Raji (cell line): Measurements from ENCODE around the gene AKIRIN2.

Source experiments
- POLR2A ChIP-seq: IDR thresholded peaks from 2 replicates; pipeline ENCODE4 v1.6.1; 2011; ENCODE audit warnings: low read depth, low read length, control low read depth; ENCODE audit not compliant: insufficient read depth

The AKIRIN2 gene

GRCh38 chr6:87671555-87672029 lies 30.4 kb downstream of the AKIRIN2 start:
- no peak for TF ChIP-seq POLR2A

- no peak for TF ChIP-seq POLR2A
Observed at GRCh38 chr6:87670707-87671106, 31.3 kb downstream of the AKIRIN2 start.

GRCh38 chr6:87669051-87669450 lies 33.0 kb downstream of the AKIRIN2 start:
- TF ChIP-seq POLR2A = no peak

GRCh38 chr6:87668013-87668412 lies 34.0 kb downstream of the AKIRIN2 start:
- TF ChIP-seq POLR2A = no peak

- no peak for TF ChIP-seq POLR2A
Observed at GRCh38 chr6:87667032-87667431, 35.0 kb downstream of the AKIRIN2 start.

DNA sequence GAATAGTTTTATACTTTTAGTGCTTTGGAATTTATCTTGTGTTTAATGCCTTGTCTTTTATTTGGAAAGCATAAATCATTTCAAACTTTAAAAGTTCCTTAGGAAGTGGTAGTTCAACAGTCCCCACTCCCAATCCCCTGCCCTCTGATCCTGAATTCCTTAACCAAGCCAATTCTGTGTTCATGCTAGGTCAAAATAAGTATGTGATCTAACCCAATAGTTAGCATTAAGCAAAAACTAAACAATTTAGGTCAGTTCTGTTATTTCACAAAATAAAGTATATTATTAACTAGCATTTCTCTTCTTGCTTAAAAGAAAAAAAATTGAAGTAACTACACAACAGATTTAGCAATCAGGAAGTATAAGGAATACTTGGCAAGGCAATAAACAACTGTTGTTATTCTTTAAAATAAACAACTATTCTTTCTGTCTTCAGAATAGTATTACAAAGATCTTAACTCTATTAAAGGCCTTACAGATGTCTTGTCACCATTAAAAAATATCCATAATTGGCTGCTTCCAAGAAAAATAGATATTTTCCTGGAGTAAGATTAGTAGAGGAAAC lies 37.0 kb downstream of the AKIRIN2 start:
- TF ChIP-seq POLR2A = no peak

DNA sequence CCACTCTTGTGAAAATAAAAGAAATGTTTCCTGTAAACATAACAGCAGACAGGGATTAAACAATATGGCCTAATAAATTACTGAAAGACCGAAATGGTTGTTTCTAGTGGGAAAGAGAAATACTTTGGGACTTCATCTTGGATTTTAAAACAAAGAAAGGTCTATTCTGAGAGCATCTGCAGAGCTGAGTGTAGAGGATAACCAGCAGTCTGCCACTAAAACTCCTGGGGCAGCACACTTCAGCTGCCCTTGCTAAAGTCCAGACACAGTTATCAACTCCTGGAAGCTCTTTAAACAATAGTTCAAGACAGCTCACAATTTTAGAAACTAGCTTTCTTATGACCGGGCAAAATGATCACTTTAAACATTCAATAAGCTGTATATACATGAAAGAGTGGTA lies 38.6 kb downstream of the AKIRIN2 start:
- TF ChIP-seq POLR2A = no peak

DNA sequence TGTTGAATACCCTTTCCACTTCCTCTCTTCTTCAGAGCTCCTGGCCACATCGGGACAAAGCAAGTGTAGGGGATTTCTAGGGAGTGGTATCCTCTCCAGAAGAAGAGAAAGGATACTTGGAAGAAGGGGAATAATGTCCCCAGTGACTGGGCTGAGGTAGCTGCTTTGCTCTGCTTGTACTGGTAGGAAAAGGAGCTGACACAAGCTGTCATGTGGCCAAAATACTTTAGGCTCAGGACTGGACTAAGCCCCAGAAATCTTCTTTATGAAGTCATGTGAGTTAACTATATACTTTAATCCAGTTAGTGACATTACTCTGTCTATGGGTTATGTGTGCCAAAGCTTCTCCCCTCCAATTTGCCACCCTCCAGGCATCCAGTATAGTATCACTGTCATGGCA lies 40.5 kb downstream of the AKIRIN2 start:
- TF ChIP-seq POLR2A = no peak

GRCh38 chr6:87661016-87661415 lies 41.0 kb downstream of the AKIRIN2 start:
- TF ChIP-seq POLR2A = no peak

- no peak for TF ChIP-seq POLR2A
Observed at GRCh38 chr6:87660226-87660911, 41.7 kb downstream of the AKIRIN2 start.

DNA sequence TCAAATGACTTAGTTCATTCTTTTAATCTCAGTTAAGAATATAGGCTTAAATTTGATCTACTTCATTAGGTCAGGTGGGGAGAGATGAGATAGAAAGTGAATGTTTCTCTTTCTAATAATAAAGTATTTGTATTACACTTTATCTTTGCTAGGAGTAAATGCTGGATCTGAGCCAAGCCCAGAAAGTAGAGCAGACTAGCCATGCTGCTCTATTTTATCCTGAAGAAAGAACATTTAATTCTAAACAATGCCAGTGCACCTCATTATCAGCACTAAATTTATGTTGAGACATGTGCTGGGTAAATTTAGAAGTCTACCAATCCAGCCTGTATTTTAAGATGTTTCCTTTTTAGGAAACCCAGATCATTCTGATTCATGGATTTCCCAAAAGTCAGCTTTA lies 43.5 kb downstream of the AKIRIN2 start:
- no peak for TF ChIP-seq POLR2A

GRCh38 chr6:87656857-87657256 lies 45.2 kb downstream of the AKIRIN2 start:
- TF ChIP-seq POLR2A = no peak

- no peak for TF ChIP-seq POLR2A
Observed at GRCh38 chr6:87655824-87656223, 46.2 kb downstream of the AKIRIN2 start.

- TF ChIP-seq POLR2A = no peak
Observed at GRCh38 chr6:87654875-87655454, 47.1 kb downstream of the AKIRIN2 start.

DNA sequence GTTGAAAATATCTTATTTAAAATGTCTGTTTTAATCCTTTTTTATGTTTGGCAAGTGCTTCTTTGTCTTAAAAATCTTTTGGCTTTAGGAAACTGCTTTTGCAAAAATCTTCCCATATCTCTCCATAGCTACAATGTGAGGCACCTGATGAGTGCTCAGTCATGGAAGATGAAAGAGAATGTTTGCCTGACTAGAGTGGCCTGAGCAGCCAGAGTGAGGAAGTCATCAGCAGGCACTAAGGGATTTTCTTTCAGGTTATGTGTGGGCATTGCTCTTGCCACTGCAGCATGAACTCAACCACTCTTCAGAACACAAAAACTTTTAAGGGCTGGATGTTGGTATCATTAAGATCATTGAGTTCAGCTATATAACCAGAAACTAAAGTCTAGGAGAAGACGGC lies 47.9 kb downstream of the AKIRIN2 start:
- TF ChIP-seq POLR2A = no peak
